ENCODE results near the gene NTNG2.

The NTNG2 gene

GRCh38 chr9:132214027-132214622 lies 52.3 kb downstream of the NTNG2 start:
- TF ChIP-seq PATZ1 (CRISPR knock-in tag; IDR thresholded peaks at IDR 0.05; ENCODE audit: borderline replicate concordance) (peak; percentile 63; the same call in 1 of the 2 replicates), SNAI2 (CRISPR knock-in tag; IDR thresholded peaks at IDR 0.05) (peak; percentile 66; the same call in 1 of the 2 replicates), BACH2 (CRISPR knock-in tag; IDR thresholded peaks at IDR 0.05; ENCODE audit: borderline replicate concordance) (no peak), CSDC2 (CRISPR knock-in tag; IDR thresholded peaks at IDR 0.05) (no peak), POU6F1 (CRISPR knock-in tag; IDR thresholded peaks at IDR 0.05; ENCODE audit: borderline replicate concordance, low read depth) (no peak), ZFP30 (CRISPR knock-in tag; IDR thresholded peaks at IDR 0.05) (no peak), TOX (CRISPR knock-in tag; IDR thresholded peaks at IDR 0.05; ENCODE audit: borderline replicate concordance) (no peak), ZFP3 (CRISPR knock-in tag; IDR thresholded peaks at IDR 0.05) (no peak), ISL1 (CRISPR knock-in tag; IDR thresholded peaks at IDR 0.05) (peak; percentile 24; the same call in 1 of the 2 replicates), ZNF8 (CRISPR knock-in tag; IDR thresholded peaks at IDR 0.05) (no peak), GLIS3 (CRISPR knock-in tag; IDR thresholded peaks at IDR 0.05) (no peak), PPARA (CRISPR knock-in tag; IDR thresholded peaks at IDR 0.05; ENCODE audit: borderline replicate concordance) (no peak)
- TF ChIP-seq, protein P1, sequence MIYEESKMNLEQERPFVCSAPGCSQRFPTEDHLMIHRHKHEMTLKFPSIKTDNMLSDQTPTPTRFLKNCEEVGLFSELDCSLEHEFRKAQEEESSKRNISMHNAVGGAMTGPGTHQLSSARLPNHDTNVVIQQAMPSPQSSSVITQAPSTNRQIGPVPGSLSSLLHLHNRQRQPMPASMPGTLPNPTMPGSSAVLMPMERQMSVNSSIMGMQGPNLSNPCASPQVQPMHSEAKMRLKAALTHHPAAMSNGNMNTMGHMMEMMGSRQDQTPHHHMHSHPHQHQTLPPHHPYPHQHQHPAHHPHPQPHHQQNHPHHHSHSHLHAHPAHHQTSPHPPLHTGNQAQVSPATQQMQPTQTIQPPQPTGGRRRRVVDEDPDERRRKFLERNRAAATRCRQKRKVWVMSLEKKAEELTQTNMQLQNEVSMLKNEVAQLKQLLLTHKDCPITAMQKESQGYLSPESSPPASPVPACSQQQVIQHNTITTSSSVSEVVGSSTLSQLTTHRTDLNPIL (CRISPR knock-in tag; IDR thresholded peaks at IDR 0.05; ENCODE audit: low read depth): peak; percentile 54; the same call in 1 of the 2 replicates
- TF ChIP-seq, protein P2, sequence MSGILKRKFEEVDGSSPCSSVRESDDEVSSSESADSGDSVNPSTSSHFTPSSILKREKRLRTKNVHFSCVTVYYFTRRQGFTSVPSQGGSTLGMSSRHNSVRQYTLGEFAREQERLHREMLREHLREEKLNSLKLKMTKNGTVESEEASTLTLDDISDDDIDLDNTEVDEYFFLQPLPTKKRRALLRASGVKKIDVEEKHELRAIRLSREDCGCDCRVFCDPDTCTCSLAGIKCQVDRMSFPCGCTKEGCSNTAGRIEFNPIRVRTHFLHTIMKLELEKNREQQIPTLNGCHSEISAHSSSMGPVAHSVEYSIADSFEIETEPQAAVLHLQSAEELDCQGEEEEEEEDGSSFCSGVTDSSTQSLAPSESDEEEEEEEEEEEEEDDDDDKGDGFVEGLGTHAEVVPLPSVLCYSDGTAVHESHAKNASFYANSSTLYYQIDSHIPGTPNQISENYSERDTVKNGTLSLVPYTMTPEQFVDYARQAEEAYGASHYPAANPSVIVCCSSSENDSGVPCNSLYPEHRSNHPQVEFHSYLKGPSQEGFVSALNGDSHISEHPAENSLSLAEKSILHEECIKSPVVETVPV (CRISPR knock-in tag; IDR thresholded peaks at IDR 0.05): no peak
- peak; percentile 97 for ATAC-seq

DNA sequence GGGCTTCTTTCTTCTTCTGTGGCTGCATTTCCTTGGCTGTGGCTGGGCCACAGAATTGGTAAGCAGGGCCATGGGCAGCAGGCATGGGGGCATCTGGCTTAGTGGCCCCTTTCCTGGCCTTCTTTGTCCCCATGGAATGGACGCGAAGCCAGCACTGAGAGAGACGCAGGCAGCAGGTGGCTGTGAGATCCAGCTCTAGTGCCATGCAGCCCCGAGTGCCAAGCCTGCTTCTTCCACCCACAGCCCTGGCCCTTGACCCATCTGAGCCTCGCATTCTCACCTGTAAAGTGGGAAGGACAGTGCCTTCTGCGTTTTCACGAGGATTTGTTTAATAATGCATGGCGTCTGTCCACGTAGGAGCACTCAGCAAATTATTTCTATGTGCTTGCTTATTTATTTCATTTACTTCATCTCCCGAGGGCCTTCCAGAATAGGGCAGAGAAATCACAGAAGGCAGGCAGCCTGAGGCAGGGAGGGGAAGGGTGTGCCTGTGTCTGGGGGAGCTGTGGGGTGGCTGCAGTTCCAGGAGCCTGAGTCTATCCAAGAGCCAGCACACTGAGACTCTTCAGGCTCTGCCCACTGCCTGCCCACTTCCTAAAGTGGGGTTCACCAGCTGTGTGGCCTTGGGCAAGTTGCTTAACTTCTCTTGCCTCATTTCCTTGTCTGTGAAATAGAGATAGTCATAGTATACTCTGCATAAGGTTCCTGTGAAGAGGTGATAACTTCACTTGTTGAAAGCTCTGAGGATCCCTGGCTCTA lies 55.2 kb downstream of the NTNG2 start:
- TF ChIP-seq BACH2 (CRISPR knock-in tag; IDR thresholded peaks at IDR 0.05; ENCODE audit: borderline replicate concordance) (no peak), CSDC2 (CRISPR knock-in tag; IDR thresholded peaks at IDR 0.05) (no peak), ZC3H10 (CRISPR knock-in tag; IDR thresholded peaks at IDR 0.05) (no peak), TOX (CRISPR knock-in tag; IDR thresholded peaks at IDR 0.05; ENCODE audit: borderline replicate concordance) (no peak), ZNF8 (CRISPR knock-in tag; IDR thresholded peaks at IDR 0.05) (no peak), TCF4 (CRISPR knock-in tag; IDR thresholded peaks at IDR 0.05; ENCODE audit: borderline replicate concordance) (no peak), PATZ1 (CRISPR knock-in tag; IDR thresholded peaks at IDR 0.05; ENCODE audit: borderline replicate concordance) (no peak), ESRRG (CRISPR knock-in tag; IDR thresholded peaks at IDR 0.05) (no peak), ZFP3 (CRISPR knock-in tag; IDR thresholded peaks at IDR 0.05) (no peak), POU6F1 (CRISPR knock-in tag; IDR thresholded peaks at IDR 0.05; ENCODE audit: borderline replicate concordance, low read depth) (no peak), ZNF70 (CRISPR knock-in tag; IDR thresholded peaks at IDR 0.05) (no peak), OSR1 (CRISPR knock-in tag; IDR thresholded peaks at IDR 0.05) (no peak), ARNTL (CRISPR knock-in tag; IDR thresholded peaks at IDR 0.05; ENCODE audit: borderline replicate concordance, low read depth) (no peak), GLIS3 (CRISPR knock-in tag; IDR thresholded peaks at IDR 0.05) (no peak)
- TF ChIP-seq, protein P1 (CRISPR knock-in tag; IDR thresholded peaks at IDR 0.05; ENCODE audit: low read depth): no peak
- TF ChIP-seq, protein P3, sequence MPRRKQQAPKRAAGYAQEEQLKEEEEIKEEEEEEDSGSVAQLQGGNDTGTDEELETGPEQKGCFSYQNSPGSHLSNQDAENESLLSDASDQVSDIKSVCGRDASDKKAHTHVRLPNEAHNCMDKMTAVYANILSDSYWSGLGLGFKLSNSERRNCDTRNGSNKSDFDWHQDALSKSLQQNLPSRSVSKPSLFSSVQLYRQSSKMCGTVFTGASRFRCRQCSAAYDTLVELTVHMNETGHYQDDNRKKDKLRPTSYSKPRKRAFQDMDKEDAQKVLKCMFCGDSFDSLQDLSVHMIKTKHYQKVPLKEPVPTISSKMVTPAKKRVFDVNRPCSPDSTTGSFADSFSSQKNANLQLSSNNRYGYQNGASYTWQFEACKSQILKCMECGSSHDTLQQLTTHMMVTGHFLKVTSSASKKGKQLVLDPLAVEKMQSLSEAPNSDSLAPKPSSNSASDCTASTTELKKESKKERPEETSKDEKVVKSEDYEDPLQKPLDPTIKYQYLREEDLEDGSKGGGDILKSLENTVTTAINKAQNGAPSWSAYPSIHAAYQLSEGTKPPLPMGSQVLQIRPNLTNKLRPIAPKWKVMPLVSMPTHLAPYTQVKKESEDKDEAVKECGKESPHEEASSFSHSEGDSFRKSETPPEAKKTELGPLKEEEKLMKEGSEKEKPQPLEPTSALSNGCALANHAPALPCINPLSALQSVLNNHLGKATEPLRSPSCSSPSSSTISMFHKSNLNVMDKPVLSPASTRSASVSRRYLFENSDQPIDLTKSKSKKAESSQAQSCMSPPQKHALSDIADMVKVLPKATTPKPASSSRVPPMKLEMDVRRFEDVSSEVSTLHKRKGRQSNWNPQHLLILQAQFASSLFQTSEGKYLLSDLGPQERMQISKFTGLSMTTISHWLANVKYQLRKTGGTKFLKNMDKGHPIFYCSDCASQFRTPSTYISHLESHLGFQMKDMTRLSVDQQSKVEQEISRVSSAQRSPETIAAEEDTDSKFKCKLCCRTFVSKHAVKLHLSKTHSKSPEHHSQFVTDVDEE (CRISPR knock-in tag; IDR thresholded peaks at IDR 0.05): no peak
- no peak for ATAC-seq
